ENCODE measurements around the gene GPAT3.

GRCh38 chr4:83604321-83604720, 68.4 kb downstream of the GPAT3 start:
- TF ChIP-seq CTCF (IDR thresholded peaks at IDR 0.05) (no peak), EZH2 (IDR thresholded peaks at IDR 0.05) (no peak)
